ENCODE data around the gene ITGB3.

The ITGB3 gene

GRCh38 chr17:47276444-47276843 is 22.8 kb downstream of the ITGB3 start:
- DNase-seq (ENCODE audit: low spot score) = no peak

DNA sequence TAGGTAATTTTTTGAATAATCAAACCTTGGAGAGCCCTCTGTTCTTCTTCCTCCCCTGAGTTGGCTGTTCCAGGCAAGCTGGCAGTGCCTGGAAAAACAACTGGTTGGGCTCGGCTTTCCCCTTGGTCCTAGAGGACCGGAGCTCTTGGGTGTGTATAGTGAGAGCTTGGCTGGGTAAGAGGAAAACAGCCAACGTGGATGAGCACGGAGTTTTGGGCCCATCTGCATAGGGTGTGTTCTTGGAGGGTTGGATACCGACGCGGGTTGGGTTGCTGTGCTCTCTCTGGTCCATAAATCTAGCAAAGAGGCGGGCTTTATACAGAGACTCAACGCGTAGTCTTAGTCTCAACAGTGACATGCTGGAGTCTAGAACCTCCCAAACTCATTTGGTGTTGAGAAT is 23.2 kb downstream of the ITGB3 start:
- DNase-seq (ENCODE audit: low spot score) = peak; percentile 40

GRCh38 chr17:47277921-47278320 is 24.3 kb downstream of the ITGB3 start:
- no peak for DNase-seq (ENCODE audit: low spot score)

DNA sequence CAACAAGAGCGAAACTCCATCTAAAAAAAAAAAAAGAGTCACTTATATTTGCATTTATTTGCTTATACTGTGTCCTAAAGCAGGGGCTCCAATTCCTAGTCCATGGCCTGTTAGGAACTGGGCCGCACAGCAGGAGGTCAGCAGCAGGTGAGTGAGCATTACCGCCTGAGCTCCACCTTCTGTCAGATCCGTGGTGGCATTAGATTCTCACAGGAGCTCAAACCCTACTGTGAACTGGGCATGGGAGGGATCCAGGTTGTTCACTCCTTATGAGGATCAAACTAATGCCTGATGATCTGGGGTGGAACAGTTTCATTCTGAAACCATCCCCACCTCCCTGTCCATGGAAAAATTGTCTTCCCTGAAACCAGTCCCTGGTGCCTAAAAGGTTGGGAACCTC is 24.9 kb downstream of the ITGB3 start:
- DNase-seq (ENCODE audit: low spot score) = no peak

DNA sequence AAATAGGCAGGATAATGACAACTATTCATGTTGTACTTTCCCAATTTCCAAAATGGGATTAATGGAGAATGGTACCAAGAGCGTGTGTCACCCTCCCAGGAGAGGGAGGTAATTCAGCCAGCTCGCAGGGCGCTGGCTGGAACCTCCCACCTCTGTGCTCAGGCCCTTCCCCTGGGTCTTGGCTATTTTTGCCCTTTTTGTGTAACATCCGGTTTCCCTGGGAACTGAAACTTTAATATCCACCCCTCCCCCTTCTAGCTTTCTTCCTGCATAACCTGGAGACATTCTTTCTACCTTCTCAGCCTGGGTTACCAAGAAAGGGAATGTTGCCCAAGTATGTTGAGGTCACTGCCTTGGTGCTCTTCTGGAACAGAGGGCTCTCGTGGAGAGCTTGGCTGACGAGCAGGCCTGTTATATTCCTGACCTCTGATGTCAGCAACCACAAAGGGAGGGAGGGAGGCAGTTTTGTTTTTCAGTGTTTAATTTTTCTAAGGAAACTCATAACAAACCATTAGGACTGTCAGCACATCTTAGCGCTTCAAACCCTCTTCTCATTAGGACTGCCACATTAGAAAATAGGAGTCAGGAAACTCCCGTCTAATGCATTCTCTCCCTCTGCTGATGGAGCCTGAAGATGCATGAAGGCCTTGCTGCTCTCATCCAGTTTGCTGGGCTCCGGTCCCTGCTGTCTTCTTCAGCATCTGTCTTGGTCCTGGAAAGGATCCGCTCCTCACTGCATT is 25.6 kb downstream of the ITGB3 start:
- DNase-seq (ENCODE audit: low spot score) = peak; percentile 65

- DNase-seq (ENCODE audit: low spot score) = no peak
Measured at GRCh38 chr17:47280072-47280811, 26.6 kb downstream of the ITGB3 start.

DNA sequence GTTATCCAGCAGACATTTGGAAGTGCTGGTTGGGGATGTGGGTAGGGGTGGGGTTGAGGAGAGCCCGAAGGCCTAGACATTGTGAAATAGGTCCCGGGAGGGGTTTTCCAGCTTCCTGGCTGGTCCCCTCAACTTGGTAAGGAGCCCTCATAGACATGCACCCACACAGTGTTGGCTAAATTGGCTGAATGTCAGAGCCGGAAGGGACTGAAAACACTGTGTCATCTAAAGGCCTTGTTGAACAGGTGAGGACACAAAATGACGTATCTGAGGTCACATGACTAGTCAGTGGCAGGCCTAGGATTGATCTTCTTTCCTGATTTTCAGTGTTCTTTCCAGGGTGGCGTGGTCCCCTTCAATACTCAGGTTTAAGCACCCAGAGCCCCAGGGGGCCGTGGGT is 27.6 kb downstream of the ITGB3 start:
- no peak for DNase-seq (ENCODE audit: low spot score)

GRCh38 chr17:47285003-47285402 is 31.4 kb downstream of the ITGB3 start:
- DNase-seq (ENCODE audit: low spot score) = no peak

GRCh38 chr17:47286198-47286914 is 32.7 kb downstream of the ITGB3 start:
- no peak for DNase-seq (ENCODE audit: low spot score)

- no peak for DNase-seq (ENCODE audit: low spot score)
Measured at GRCh38 chr17:47287068-47287467, 33.4 kb downstream of the ITGB3 start.

DNA sequence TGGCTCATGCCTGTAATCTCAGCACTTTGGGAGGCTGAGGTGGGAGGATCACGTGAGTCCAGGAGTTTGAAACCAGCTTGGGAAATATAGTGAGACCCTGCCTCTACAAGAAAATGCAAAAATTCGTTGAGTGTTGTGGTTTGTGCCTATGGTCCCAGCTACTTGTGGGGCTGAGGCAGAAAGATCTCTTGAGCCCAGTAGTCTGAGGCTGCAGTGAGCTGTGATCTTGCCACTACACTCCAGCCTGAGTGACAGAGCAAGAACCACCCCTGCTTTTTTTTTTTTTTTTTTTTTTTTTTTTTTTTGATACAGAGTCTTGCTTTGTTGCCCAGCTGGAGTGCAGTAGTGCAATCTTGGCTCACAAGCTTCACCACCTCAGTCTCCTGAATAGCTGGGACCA is 34.0 kb downstream of the ITGB3 start:
- no peak for DNase-seq (ENCODE audit: low spot score)

DNA sequence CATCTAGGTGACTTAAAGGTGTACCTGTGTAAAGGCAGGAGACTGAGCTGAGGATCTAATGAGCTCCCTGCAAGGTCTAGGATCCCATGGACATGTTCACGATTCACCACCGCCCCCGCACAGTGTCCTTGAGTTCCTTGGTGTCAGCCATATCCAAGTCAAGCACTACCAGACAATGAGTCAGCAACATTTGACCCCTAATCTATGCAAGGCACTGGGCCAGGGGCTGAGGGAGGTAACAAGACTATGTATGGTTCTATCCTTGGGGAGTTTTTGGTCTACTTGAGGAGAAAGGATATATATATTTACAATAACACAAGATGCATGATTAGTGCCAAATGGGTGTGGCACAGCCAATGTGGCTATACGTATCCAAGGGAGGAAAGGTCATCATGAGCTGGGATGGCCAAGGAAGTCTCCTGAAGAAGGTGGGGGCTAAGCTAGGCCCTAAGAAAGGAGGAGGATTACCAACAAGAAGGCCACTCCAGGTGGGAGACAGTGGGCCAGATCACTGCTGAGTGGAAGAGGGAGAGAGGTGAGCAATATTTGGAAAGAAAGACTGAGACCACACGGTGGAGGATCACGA is 35.0 kb downstream of the ITGB3 start:
- no peak for DNase-seq (ENCODE audit: low spot score)

DNA sequence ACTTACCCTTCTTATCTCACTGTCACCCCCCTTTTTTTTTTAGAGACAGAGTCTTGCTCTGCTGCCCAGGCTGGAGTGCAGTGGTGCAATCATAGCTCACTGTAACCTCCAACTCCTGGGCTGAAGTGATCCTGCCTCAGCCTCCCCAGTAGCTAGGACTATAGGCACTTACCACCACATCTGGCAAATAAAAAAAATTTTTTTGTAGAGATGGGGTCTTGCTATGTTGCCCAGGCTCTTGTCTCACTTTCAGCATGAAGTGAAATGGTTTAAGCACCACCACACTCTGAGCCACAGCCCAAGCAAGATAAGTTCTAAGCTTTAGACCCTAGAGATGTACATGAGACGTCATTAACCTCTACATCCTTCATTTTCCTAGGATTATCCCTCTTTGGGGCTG is 35.7 kb downstream of the ITGB3 start:
- no peak for DNase-seq (ENCODE audit: low spot score)

DNA sequence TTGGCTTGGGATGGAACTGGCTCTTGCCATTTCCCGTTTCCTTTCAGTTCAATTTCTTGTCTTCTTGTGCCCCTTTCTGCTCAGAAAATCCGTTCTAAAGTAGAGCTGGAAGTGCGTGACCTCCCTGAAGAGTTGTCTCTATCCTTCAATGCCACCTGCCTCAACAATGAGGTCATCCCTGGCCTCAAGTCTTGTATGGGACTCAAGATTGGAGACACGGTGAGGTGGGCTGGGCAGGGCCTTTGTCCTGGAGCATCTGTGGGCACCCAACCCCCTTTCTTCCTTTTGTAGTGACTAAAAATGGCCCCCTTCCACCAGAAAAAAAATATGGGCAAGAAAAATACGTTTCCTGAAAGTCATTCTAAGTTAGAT is 37.2 kb downstream of the ITGB3 start:
- DNase-seq (ENCODE audit: low spot score) = no peak

DNA sequence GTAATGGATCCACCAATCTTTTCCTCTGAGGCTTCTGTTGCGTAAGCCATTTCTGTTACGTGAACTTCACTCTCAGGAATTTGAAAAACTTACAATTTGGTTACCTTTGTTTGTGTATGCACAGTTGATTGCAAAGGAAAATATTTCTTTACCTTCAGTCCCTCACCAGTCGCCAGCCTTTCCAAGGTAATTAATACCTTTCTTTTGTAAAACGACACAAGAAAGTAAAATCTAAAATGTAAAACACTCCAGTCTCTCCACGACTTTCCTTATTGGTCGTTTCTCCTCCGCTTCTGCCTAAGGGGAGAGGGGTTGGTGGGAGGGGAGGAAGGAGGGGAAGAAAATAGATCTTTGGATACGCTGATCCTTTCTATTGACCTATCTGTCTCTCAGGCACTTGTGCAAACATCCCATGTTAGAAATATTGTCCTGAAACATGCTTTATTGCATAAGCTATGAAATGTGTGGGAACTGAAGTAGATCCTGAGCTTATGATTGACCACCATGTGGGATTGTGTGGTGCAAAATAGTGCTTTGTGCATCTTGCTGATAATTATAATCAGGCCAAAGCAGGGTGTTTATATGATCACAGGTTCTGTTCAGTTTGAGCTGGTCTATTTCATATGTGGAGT is 37.7 kb downstream of the ITGB3 start:
- DNase-seq (ENCODE audit: low spot score) = no peak

DNA sequence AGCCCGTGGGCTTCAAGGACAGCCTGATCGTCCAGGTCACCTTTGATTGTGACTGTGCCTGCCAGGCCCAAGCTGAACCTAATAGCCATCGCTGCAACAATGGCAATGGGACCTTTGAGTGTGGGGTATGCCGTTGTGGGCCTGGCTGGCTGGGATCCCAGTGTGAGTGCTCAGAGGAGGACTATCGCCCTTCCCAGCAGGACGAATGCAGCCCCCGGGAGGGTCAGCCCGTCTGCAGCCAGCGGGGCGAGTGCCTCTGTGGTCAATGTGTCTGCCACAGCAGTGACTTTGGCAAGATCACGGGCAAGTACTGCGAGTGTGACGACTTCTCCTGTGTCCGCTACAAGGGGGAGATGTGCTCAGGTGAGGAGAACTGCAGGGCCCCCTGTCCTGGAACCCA is 38.6 kb downstream of the ITGB3 start:
- DNase-seq (ENCODE audit: low spot score) = no peak

- peak; percentile 89 for DNase-seq (ENCODE audit: low spot score)
Measured at GRCh38 chr17:47295037-47295873, 41.6 kb downstream of the ITGB3 start.

DNA sequence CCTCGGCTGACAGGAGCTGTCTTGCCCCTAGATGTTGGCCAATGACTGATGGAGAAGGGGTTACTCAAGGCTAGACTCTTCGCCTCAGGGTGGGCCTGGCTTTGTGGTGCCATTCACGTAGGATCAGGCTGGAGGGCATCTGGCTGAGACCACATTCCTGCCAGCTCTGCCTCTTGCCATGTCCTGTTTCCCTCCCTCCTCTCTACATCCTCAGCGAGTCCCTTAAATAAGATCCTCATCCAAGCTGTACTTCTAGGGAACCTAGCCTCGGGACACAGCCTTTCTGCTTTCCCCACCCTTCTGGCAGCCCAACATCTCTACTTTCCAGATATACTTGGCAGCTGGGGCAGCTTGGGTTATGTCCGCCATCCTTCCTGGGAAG is 42.2 kb downstream of the ITGB3 start:
- DNase-seq (ENCODE audit: low spot score) = peak; percentile 16

DNA sequence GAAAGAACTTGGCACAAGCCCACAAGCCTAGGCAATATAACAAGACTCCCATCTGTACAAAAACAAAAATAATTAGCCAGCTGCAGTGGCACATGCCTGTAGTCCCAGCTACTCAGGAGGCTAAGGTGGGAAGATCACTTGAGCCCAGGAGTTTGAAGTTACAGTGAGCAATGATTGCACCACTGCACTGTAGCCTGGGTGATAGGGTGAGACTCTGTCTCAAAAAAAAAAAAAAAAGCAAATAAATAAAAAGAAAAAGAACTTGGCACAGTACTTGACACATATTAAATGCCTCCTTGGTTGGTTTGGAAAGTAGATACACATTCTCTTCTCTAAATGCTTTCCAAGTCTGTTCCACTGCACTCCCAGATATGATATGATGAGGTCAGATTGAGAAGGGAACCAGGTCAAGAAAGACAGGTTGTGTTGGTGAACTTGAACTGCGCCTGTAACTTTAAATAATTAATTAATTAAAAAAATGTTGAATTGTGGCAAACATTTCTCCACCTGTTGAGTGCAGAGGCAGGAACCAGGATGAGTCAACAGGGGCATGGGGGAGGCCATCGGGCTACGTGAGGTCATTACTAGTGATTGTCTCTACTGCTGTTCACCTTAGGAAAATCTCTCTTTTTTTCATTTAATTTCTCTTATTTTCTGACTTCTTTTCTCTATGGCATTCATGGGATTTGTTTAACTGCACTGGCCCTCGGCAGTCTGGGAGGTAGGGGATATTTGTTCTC is 44.2 kb downstream of the ITGB3 start:
- no peak for DNase-seq (ENCODE audit: low spot score)

GRCh38 chr17:47298712-47299111 is 45.1 kb downstream of the ITGB3 start:
- DNase-seq (ENCODE audit: low spot score) = no peak

All from pons (tissue), 1 donor.